ENCODE measurements around the gene RAET1L.

RAET1L gene

GRCh38 chr6:150046943-150047342, 21.6 kb upstream of the RAET1L start:
- DNase-seq (ENCODE audit: low read depth): no peak
- no peak overlapping the region for H3K4me3 ChIP-seq (ENCODE audit: low read depth, low read length)
- TF ChIP-seq, protein P1, sequence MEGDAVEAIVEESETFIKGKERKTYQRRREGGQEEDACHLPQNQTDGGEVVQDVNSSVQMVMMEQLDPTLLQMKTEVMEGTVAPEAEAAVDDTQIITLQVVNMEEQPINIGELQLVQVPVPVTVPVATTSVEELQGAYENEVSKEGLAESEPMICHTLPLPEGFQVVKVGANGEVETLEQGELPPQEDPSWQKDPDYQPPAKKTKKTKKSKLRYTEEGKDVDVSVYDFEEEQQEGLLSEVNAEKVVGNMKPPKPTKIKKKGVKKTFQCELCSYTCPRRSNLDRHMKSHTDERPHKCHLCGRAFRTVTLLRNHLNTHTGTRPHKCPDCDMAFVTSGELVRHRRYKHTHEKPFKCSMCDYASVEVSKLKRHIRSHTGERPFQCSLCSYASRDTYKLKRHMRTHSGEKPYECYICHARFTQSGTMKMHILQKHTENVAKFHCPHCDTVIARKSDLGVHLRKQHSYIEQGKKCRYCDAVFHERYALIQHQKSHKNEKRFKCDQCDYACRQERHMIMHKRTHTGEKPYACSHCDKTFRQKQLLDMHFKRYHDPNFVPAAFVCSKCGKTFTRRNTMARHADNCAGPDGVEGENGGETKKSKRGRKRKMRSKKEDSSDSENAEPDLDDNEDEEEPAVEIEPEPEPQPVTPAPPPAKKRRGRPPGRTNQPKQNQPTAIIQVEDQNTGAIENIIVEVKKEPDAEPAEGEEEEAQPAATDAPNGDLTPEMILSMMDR (IDR thresholded peaks at IDR 0.05; ENCODE audit: insufficient read depth, low read depth, low read length, missing control alignments): no peak

DNA sequence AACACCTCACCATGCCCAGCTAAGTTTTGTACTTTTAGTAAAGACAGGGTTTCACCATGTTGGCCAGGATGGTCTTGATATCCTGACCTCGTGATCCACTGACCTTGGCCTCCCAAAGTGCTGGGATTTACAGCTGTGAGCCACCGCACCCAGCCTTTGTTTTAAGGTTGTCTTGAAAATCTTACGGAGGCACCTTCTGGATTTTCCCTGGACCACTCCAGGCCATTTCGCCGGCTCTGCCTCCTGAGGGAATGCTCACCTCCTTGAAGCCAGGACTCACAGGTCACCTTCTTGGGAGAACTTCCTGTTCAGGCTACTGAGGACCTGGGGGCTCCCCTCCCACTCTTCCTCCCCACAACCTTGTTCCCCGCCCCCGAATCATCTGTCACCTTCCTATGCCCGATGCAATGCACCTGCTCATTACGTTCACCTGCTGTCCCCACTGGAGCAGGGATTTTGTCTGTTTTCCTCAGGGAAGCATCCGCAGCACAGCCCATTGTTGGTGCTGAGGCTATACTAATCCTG, 19.4 kb upstream of the RAET1L start:
- no peak for DNase-seq (ENCODE audit: low read depth)
- no peak overlapping the region for H3K4me3 ChIP-seq (ENCODE audit: low read depth, low read length)
- TF ChIP-seq, protein P1 (IDR thresholded peaks at IDR 0.05; ENCODE audit: insufficient read depth, low read depth, low read length, missing control alignments): no peak

GRCh38 chr6:150043501-150044412, 18.4 kb upstream of the RAET1L start:
- TF ChIP-seq, protein P1 (IDR thresholded peaks at IDR 0.05; ENCODE audit: insufficient read depth, low read depth, low read length, missing control alignments): no peak
- H3K4me3 ChIP-seq (ENCODE audit: low read depth, low read length): no peak overlapping the region
- no peak for DNase-seq (ENCODE audit: low read depth)

DNA sequence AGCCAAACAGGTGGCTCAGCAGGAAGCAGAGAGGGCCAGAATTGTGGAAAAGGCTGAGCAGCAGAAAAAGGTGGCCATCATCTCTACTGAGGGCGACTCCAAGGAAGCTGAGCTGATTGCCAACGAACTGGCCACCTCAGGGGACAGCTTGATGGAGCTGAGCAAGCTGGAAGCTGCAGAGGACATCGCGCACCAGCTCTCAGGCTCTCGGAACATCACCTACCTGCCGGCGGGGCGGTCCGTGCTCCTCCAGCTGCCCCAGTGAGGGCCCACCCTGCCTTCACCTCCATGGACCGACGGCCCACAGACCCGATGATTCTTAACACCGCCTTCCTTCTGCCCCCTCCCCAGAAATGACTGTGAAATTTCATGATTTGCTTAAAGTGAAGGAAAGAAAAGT, 17.8 kb upstream of the RAET1L start:
- no peak overlapping the region for H3K4me3 ChIP-seq (ENCODE audit: low read depth, low read length)
- TF ChIP-seq, protein P1 (IDR thresholded peaks at IDR 0.05; ENCODE audit: insufficient read depth, low read depth, low read length, missing control alignments): no peak
- DNase-seq (ENCODE audit: low read depth): no peak

DNA sequence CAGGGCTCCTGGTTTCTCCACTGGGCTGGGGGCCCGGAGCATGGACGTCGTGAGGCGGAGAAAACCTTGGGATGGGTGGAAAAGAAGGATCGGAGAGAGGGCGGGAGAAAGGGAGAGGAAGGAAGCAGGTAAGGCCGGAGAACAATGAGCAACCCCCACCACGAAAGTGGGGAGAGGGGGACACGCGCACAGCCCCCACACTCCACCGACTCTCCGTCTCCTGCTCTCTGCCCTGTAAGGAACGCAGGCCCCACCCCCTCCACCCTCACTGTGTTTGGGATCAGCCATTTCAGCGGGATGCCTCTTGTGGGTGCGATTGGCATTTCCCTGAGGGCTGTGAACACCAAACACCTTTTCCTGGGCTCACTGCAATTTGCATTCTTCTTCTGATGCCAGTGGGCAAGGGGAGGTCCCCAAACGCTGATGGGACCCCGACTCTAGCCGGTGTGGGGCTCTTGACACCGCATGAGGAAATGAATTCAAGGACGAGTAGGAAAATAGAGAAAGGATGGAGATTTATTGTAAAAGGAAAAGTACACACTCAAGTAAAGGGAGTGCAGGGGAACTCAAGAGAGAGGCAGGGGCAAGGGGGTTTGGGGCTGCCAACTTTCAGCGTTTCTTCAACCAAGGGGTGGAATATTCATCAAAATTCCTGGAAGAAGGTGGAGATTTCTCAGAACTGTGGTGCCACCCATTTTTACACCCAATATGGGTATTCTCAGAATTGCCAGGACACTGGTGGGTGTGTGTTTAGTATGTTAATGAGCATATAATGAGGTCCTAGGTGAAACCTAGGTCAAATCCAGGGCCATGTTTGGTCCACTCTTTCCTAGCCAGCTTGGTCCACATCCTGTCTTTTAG, 13.1 kb upstream of the RAET1L start:
- TF ChIP-seq, protein P1 (IDR thresholded peaks at IDR 0.05; ENCODE audit: insufficient read depth, low read depth, low read length, missing control alignments): no peak
- no peak overlapping the region for H3K4me3 ChIP-seq (ENCODE audit: low read depth, low read length)
- no peak for DNase-seq (ENCODE audit: low read depth)

- no peak overlapping the region for H3K4me3 ChIP-seq (ENCODE audit: low read depth, low read length)
- TF ChIP-seq, protein P1 (IDR thresholded peaks at IDR 0.05; ENCODE audit: insufficient read depth, low read depth, low read length, missing control alignments): no peak
- no peak for DNase-seq (ENCODE audit: low read depth)
Measured at GRCh38 chr6:150037526-150038201, 12.3 kb upstream of the RAET1L start.
